PFSK-1 (cell line): Measurements from ENCODE around the gene CHCHD5.

Experiments used
- TAF1 ChIP-seq: IDR thresholded peaks from 2 replicates; pipeline ENCODE4 v1.6.1; 2012; ENCODE audit warnings: low read length, control low read depth, borderline replicate concordance; ENCODE audit not compliant: insufficient read depth
- TF ChIP-seq, protein P1 (sequence below), 2 experiments: IDR thresholded peaks; 2 replicates each; pipeline versions ENCODE4 v1.6.1 to v1.8.0; 2011 to 2012; ENCODE audit warnings: low read depth in 2 of 2, low read length in 2 of 2, control low read depth in 1 of 2, inconsistent platforms in 1 of 2, mild to moderate bottlenecking in 1 of 2, moderate library complexity in 1 of 2; ENCODE audit not compliant: insufficient read depth in 1 of 2

DNA sequence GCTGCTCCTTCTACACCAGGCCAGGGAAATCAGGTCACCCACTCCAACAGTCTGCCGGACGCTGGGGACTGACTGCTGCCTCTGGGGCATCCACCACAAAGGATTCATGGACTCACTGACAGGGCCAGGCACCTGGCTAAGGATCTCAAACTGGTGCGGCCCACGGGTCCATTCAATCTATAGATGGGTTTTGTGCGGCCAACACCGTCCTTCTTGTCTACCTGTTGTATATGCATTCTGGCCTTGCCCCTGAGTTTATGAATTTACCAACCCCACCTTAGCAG is 50.4 kb downstream of the CHCHD5 start:
- no peak for TF ChIP-seq TAF1
- TF ChIP-seq, protein P1, sequence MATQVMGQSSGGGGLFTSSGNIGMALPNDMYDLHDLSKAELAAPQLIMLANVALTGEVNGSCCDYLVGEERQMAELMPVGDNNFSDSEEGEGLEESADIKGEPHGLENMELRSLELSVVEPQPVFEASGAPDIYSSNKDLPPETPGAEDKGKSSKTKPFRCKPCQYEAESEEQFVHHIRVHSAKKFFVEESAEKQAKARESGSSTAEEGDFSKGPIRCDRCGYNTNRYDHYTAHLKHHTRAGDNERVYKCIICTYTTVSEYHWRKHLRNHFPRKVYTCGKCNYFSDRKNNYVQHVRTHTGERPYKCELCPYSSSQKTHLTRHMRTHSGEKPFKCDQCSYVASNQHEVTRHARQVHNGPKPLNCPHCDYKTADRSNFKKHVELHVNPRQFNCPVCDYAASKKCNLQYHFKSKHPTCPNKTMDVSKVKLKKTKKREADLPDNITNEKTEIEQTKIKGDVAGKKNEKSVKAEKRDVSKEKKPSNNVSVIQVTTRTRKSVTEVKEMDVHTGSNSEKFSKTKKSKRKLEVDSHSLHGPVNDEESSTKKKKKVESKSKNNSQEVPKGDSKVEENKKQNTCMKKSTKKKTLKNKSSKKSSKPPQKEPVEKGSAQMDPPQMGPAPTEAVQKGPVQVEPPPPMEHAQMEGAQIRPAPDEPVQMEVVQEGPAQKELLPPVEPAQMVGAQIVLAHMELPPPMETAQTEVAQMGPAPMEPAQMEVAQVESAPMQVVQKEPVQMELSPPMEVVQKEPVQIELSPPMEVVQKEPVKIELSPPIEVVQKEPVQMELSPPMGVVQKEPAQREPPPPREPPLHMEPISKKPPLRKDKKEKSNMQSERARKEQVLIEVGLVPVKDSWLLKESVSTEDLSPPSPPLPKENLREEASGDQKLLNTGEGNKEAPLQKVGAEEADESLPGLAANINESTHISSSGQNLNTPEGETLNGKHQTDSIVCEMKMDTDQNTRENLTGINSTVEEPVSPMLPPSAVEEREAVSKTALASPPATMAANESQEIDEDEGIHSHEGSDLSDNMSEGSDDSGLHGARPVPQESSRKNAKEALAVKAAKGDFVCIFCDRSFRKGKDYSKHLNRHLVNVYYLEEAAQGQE (IDR thresholded peaks at IDR 0.05; ENCODE audit: insufficient read depth in 1 of 2, low read depth in 2 of 2, low read length in 2 of 2): no peak
